Lung (tissue), 12 donors: ENCODE results near the gene RPL13A. TPM values are rescaled to one million over a fixed set of nuclear protein-coding genes. Genes with fewer than 3 reads are reported as not detected.

ENCODE experiments used
- ATAC-seq: fragments of 200-7000 bp; cut with Tn5 transposase; one replicate; pipeline ENCODE4 v1.9.1; 2020; ENCODE audit warnings: moderate number of reproducible peaks; ENCODE audit not compliant: insufficient read depth, low FRiP score
- DNase-seq, 3 donors: peaks; one replicate each; pipeline ENCODE4 v3.0.0-alpha.2; 2013 to 2017
- H3K27ac ChIP-seq, 2 donors: one replicate each; pipeline ENCODE4 v1.5.1; 2013; ENCODE audit warnings: mild to moderate bottlenecking in 2 of 2, moderate library complexity in 2 of 2, control low read depth in 1 of 2, inconsistent platforms in 1 of 2, low read depth in 1 of 2, low read length in 1 of 2
- H3K27me3 ChIP-seq, 3 donors: one replicate each; pipeline ENCODE4 v1.5.1; 2013; ENCODE audit warnings: low read length in 2 of 3; ENCODE audit not compliant: control insufficient read depth in 3 of 3, insufficient read depth in 3 of 3
- H3K36me3 ChIP-seq, 4 donors: one replicate each; pipeline ENCODE4 v1.5.1; 2013; ENCODE audit warnings: low read length in 4 of 4, mild to moderate bottlenecking in 1 of 4, moderate library complexity in 1 of 4; ENCODE audit not compliant: control insufficient read depth in 4 of 4, insufficient read depth in 4 of 4
- H3K4me1 ChIP-seq, 5 donors: one replicate each; pipeline ENCODE4 v1.5.1; 2013; ENCODE audit warnings: low read length in 5 of 5, mild to moderate bottlenecking in 2 of 5, moderate library complexity in 1 of 5; ENCODE audit not compliant: control insufficient read depth in 5 of 5, insufficient read depth in 5 of 5
- H3K4me3 ChIP-seq: one replicate; pipeline ENCODE4 v1.5.1; 2013; ENCODE audit warnings: mild to moderate bottlenecking, control low read depth, moderate library complexity
- H3K9ac ChIP-seq, 2 donors: one replicate each; pipeline ENCODE4 v1.5.1; 2013; ENCODE audit warnings: low read length in 2 of 2, control low read depth in 1 of 2; ENCODE audit not compliant: insufficient read depth in 1 of 2
- H3K9me3 ChIP-seq, 4 donors: one replicate each; pipeline ENCODE4 v1.5.1; 2013; ENCODE audit warnings: low read length in 3 of 4, mild to moderate bottlenecking in 1 of 4, moderate library complexity in 1 of 4; ENCODE audit not compliant: control insufficient read depth in 4 of 4, insufficient read depth in 3 of 4
- CTCF ChIP-seq: IDR thresholded peaks from 2 replicates; pipeline ENCODE4 v1.5.1; 2012; ENCODE audit warnings: mild to moderate bottlenecking; ENCODE audit errors: control extremely low read depth, extremely low read depth
- WGBS, 2 donors: extraction: QIAGEN DNeasy Blood & Tissue Kit; methylation state at CpG; one replicate each; pipeline ENCODE4 v1.1.7; 2013; 5-methylcytosine and 5-hydroxymethylcytosine counted together
- polyA plus RNA-seq, 2 donors: library from polyadenylated mRNA; stranded (reverse); fragments of 200-250 nt; gene quantifications; one replicate each; pipeline ENCODE4 v1.2.1, GENCODE V29; 2013
- total RNA-seq, 2 donors: library from RNA; depleted of rRNA in 1 of 2; stranded (reverse); fragments of >200 nt in 1 of 2; gene quantifications; one replicate each; pipeline ENCODE4 v1.2.1, GENCODE V29; 2014 to 2021
- donor health status: control.
- donor health status: control.
- donor health status: Bipolar disorder and iron deficiency.
- donor health status: healthy.
- donor health status: DM: yes; HTN: yes; CAD: no.

The RPL13A gene
- total and polyA plus RNA-seq, 4 donors = 1,499 to 2,816 (median 2,481) TPM

- Histone ChIP-seq H3K9me3 (no peaks in the 10 kb centered on the region), H3K36me3 (peaks cover 23 to 43% (median 35%) of the 10 kb centered on the region in 4 donors), H3K4me1 (peaks cover 2 to 14% (median 6%) of the 10 kb centered on the region in 5 donors), H3K9ac (peak overlapping the region; percentile 98 to 100), H3K4me3 (peak overlapping the region; percentile 70), H3K27me3 (no peaks in the 10 kb centered on the region), H3K27ac (peak overlapping the region; percentile 83 to 86)
- TF ChIP-seq CTCF = no peak
- ATAC-seq (no peak), DNase-seq (peak in 1 of 3 donors; percentile 34)
- WGBS, 2 donors = 1% methylated on average over 26 of the region's 26 CpGs
These were observed 846 bp downstream of the RPL13A start for GRCh38 chr19:49488046-49488862.

- Histone ChIP-seq H3K36me3 (peaks cover 23 to 43% (median 35%) of the 10 kb centered on the region in 4 donors), H3K27ac (peak overlapping the region; percentile 23 to 83), H3K4me3 (peak overlapping the region; percentile 70), H3K4me1 (peaks cover 2 to 14% (median 6%) of the 10 kb centered on the region in 5 donors), H3K9me3 (no peaks in the 10 kb centered on the region), H3K9ac (peak overlapping the region; percentile 98 to 100), H3K27me3 (no peaks in the 10 kb centered on the region)
- DNase-seq = no peak
- no peak for TF ChIP-seq CTCF
- 27 to 28% methylated on average over 15 of the region's 15 CpGs for WGBS, 2 donors
- no peak for ATAC-seq
These were observed 1.6 kb downstream of the RPL13A start for GRCh38 chr19:49488863-49489537.

GRCh38 chr19:49489601-49490167 is 2.3 kb downstream of the RPL13A start:
- Histone ChIP-seq H3K27me3 (no peaks in the 10 kb centered on the region), H3K36me3 (peaks cover 23 to 43% (median 35%) of the 10 kb centered on the region in 4 donors), H3K9me3 (no peaks in the 10 kb centered on the region), H3K4me3 (no peak overlapping the region), H3K27ac (peak overlapping the region; percentile 52 to 83), H3K9ac (peak overlapping the region; percentile 98 to 100), H3K4me1 (peaks cover 2 to 14% (median 6%) of the 10 kb centered on the region in 5 donors)
- no peak for TF ChIP-seq CTCF
- ATAC-seq (no peak), DNase-seq (no peak)
- WGBS, 2 donors = 70% methylated on average over 15 of the region's 15 CpGs
